ENCODE data around the gene SRRM4. TPM values are rescaled to one million over a fixed set of nuclear protein-coding genes. Genes with fewer than 3 reads are reported as not detected.

Gene SRRM4
- total and polyA plus RNA-seq, 10 of the 15 experiments (the other 5 are each of a cell fraction or from before 2014, with no cell fraction given): under 0.01 to 0.01 TPM; not detected in 8

DNA sequence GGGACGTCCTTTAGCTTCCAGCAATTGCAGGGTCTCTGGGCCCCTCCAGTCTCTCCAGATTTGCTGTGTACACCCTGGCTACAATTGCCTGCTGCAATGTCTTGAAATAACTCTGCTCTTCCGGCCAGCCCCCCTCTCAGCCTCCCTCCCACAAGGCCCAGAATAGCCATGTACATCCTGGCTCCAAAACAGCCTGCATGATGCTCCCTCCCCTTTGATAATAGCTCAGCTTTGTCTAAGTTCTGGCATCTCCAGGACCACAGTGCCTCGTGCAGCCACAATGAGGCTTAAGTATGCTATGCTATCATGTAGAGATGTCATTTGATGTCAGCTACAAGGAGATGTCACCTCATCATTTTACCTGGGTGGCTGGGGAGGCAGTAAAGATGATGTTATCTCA, 74.6 kb downstream of the SRRM4 start:
- WGBS (ENCODE audit: insufficient coverage, insufficient replicate concordance, low lambda C conversion rate, missing lambda C conversion rate): 0% methylated on average over 3 of the region's 3 CpGs
- no peak overlapping the region for H3K4me2 ChIP-seq (ENCODE audit: control insufficient read depth, insufficient read depth)
- H3K36me3 ChIP-seq (ENCODE audit: control insufficient read depth in 2 of 2, insufficient read depth in 2 of 2, low read length in 1 of 2): no peaks in the 10 kb centered on the region
- H3K9ac ChIP-seq (ENCODE audit: control insufficient read depth, insufficient read depth, low read length): no peak overlapping the region
- CTCF ChIA-PET: no interaction called here
- intact Hi-C loops (cut with micrococcal nuclease; ENCODE audit: unreplicated experiment): loop anchor here (1.0 kb wide), 1 partner anchor 19 kb away; no protein-coding TSS in a partner anchor
- TF ChIP-seq, protein P1, sequence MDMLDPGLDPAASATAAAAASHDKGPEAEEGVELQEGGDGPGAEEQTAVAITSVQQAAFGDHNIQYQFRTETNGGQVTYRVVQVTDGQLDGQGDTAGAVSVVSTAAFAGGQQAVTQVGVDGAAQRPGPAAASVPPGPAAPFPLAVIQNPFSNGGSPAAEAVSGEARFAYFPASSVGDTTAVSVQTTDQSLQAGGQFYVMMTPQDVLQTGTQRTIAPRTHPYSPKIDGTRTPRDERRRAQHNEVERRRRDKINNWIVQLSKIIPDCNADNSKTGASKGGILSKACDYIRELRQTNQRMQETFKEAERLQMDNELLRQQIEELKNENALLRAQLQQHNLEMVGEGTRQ (IDR thresholded peaks at IDR 0.05; ENCODE audit: borderline replicate concordance, low read depth, low read length): no peak
- TF ChIP-seq RB1 (IDR thresholded peaks at IDR 0.05; ENCODE audit: borderline replicate concordance) (no peak), NR2C1 (IDR thresholded peaks at IDR 0.05) (no peak), MYC (IDR thresholded peaks at IDR 0.05; ENCODE audit: insufficient read depth, insufficient read length, insufficient replicate concordance, low read length, severe bottlenecking) (no peak)
- no TSS peak for BruUV-seq (replicated peaks)
- no peak for DNase-seq (ENCODE audit: low read depth, low spot score)
- H3K4me1 ChIP-seq (ENCODE audit: control insufficient read depth, insufficient read depth, low read length): no peaks in the 10 kb centered on the region
- SMC1A ChIA-PET (ENCODE audit: uncharacterized antibody, unreplicated experiment): no interaction called here
- no peaks in the 10 kb centered on the region for H4K20me1 ChIP-seq (ENCODE audit: control insufficient read depth, insufficient read depth)
- no peak for FAIRE-seq
- no peak overlapping the region for H2AFZ ChIP-seq (ENCODE audit: control insufficient read depth, low read depth, low read length)
- no peaks in the 10 kb centered on the region for H3K27me3 ChIP-seq (replicated peaks in 1 of 2; ENCODE audit: control insufficient read depth in 2 of 2, insufficient read depth in 2 of 2, low read length in 1 of 2)
- RAD21 ChIA-PET (ENCODE audit: unreplicated experiment): no interaction called here
- no peak overlapping the region for H3K27ac ChIP-seq (ENCODE audit: control insufficient read depth, insufficient read depth)
- no peaks in the 10 kb centered on the region for H3K9me3 ChIP-seq (replicated peaks; ENCODE audit: control insufficient read depth, insufficient read depth, low read length)
- no peak overlapping the region for H3K4me3 ChIP-seq
- in situ Hi-C loops (cut with MboI): no loop called here
- ATAC-seq: no peak
- H3K79me2 ChIP-seq (ENCODE audit: control insufficient read depth, insufficient read depth, low read length): no peaks in the 10 kb centered on the region
- POLR2A ChIA-PET: no interaction called here

GRCh38 chr12:119060847-119061796, 79.8 kb downstream of the SRRM4 start:
- H3K4me3 ChIP-seq: no peak overlapping the region
- whole genome bisulfite sequencing (ENCODE audit: insufficient coverage, insufficient replicate concordance, low lambda C conversion rate, missing lambda C conversion rate): 27% methylated on average over 16 of the region's 16 CpGs
- ChIA-PET RAD21 (ENCODE audit: unreplicated experiment) (no interaction called here), CTCF (no interaction called here), SMC1A (ENCODE audit: uncharacterized antibody, unreplicated experiment) (no interaction called here), POLR2A (no interaction called here)
- no peaks in the 10 kb centered on the region for H3K9me3 ChIP-seq (replicated peaks; ENCODE audit: control insufficient read depth, insufficient read depth, low read length)
- intact Hi-C loops (cut with micrococcal nuclease; ENCODE audit: unreplicated experiment) (no loop called here), in situ Hi-C loops (cut with MboI) (no loop called here)
- no peak for FAIRE-seq
- no peak for DNase-seq (ENCODE audit: low read depth, low spot score)
- no peaks in the 10 kb centered on the region for H3K4me1 ChIP-seq (ENCODE audit: control insufficient read depth, insufficient read depth, low read length)
- no peaks in the 10 kb centered on the region for H3K36me3 ChIP-seq (ENCODE audit: control insufficient read depth in 2 of 2, insufficient read depth in 2 of 2, low read length in 1 of 2)
- H3K27ac ChIP-seq (ENCODE audit: control insufficient read depth, insufficient read depth): no peak overlapping the region
- no peaks in the 10 kb centered on the region for H4K20me1 ChIP-seq (ENCODE audit: control insufficient read depth, insufficient read depth)
- no TSS peak for BruUV-seq (replicated peaks)
- H3K27me3 ChIP-seq (replicated peaks in 1 of 2; ENCODE audit: control insufficient read depth in 2 of 2, insufficient read depth in 2 of 2, low read length in 1 of 2): no peaks in the 10 kb centered on the region
- 0 out of 3 replicates have a peak, but pooled peaks have one; percentile 39 for ATAC-seq
- H3K4me2 ChIP-seq (ENCODE audit: control insufficient read depth, insufficient read depth): no peak overlapping the region
- no peak overlapping the region for H3K9ac ChIP-seq (ENCODE audit: control insufficient read depth, insufficient read depth, low read length)
- TF ChIP-seq, protein P2, sequence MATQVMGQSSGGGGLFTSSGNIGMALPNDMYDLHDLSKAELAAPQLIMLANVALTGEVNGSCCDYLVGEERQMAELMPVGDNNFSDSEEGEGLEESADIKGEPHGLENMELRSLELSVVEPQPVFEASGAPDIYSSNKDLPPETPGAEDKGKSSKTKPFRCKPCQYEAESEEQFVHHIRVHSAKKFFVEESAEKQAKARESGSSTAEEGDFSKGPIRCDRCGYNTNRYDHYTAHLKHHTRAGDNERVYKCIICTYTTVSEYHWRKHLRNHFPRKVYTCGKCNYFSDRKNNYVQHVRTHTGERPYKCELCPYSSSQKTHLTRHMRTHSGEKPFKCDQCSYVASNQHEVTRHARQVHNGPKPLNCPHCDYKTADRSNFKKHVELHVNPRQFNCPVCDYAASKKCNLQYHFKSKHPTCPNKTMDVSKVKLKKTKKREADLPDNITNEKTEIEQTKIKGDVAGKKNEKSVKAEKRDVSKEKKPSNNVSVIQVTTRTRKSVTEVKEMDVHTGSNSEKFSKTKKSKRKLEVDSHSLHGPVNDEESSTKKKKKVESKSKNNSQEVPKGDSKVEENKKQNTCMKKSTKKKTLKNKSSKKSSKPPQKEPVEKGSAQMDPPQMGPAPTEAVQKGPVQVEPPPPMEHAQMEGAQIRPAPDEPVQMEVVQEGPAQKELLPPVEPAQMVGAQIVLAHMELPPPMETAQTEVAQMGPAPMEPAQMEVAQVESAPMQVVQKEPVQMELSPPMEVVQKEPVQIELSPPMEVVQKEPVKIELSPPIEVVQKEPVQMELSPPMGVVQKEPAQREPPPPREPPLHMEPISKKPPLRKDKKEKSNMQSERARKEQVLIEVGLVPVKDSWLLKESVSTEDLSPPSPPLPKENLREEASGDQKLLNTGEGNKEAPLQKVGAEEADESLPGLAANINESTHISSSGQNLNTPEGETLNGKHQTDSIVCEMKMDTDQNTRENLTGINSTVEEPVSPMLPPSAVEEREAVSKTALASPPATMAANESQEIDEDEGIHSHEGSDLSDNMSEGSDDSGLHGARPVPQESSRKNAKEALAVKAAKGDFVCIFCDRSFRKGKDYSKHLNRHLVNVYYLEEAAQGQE (IDR thresholded peaks at IDR 0.05; ENCODE audit: low read depth, low read length): peak; percentile 96
- no peak for TF ChIP-seq GATAD2B (conservative IDR thresholded peaks at IDR 0.05; ENCODE audit: low read depth)
- no peak overlapping the region for H2AFZ ChIP-seq (ENCODE audit: control insufficient read depth, low read depth, low read length)
- H3K79me2 ChIP-seq (ENCODE audit: control insufficient read depth, insufficient read depth, low read length): no peaks in the 10 kb centered on the region
